GM21360 (cell line): Measurements from ENCODE around the gene EIF1.

Experiments used
- ATAC-seq: cut with Tn5 transposase; IDR thresholded peaks from one replicate; pipeline ENCODE4 v1.9.1; 2021; ENCODE audit warnings: mild to moderate bottlenecking, moderate library complexity; ENCODE audit not compliant: unreplicated experiment

Gene EIF1

GRCh38 chr17:41734139-41734948, 45.7 kb downstream of the EIF1 start, which contains the start of gene HAP1:
Gene HAP1 (minus strand): TSS chr17:41734643. CDS start chr17:41734634, 9 bp downstream.
- ATAC-seq: no peak

- no peak for ATAC-seq
Measured at GRCh38 chr17:41734949-41735313, 46.2 kb downstream of the EIF1 start.

- no peak for ATAC-seq
Measured at GRCh38 chr17:41735744-41736143, 47.1 kb downstream of the EIF1 start.

GRCh38 chr17:41736983-41737679, 48.4 kb downstream of the EIF1 start:
- ATAC-seq: no peak

GRCh38 chr17:41737680-41738023, 49.0 kb downstream of the EIF1 start:
- no peak for ATAC-seq

- ATAC-seq: no peak
Measured at GRCh38 chr17:41738077-41738800, 49.6 kb downstream of the EIF1 start.

- ATAC-seq: no peak
Measured at GRCh38 chr17:41738801-41739112, 50.1 kb downstream of the EIF1 start.

- ATAC-seq: no peak
Measured at GRCh38 chr17:41739661-41740352, 51.1 kb downstream of the EIF1 start.

- ATAC-seq: no peak
Measured at GRCh38 chr17:41740506-41740905, 51.8 kb downstream of the EIF1 start.

- no peak for ATAC-seq
Measured at GRCh38 chr17:41741709-41742108, 53.0 kb downstream of the EIF1 start.
